Thoracic aorta (tissue), 2 donors: Measurements from ENCODE around the gene SERPINB5. TPM values are rescaled to one million over a fixed set of nuclear protein-coding genes. Genes with fewer than 3 reads are reported as not detected.

Experiments used
- ATAC-seq: fragments of 150-250 bp; one replicate; pipeline ENCODE4 v1.8.0; 2017; ENCODE audit warnings: low read depth; ENCODE audit not compliant: insufficient number of reproducible peaks, low FRiP score
- DNase-seq: peaks from one replicate; pipeline ENCODE4 v3.0.0-alpha.2; 2020; ENCODE audit warnings: low spot score
- H3K27ac ChIP-seq, 2 donors: fragments of 200-600 bp; sonication (generic); 1 replicate in 1 of 2; 2 replicates in 1 of 2; pipeline ENCODE4 v1.5.1; 2016; ENCODE audit warnings: mild to moderate bottlenecking in 2 of 2, moderate library complexity in 2 of 2
- H3K27me3 ChIP-seq: fragments of 200-600 bp; sonication (generic); replicated peaks from 2 replicates; pipeline ENCODE4 v1.6.0; 2016; ENCODE audit warnings: mild to moderate bottlenecking; ENCODE audit not compliant: insufficient read depth
- H3K36me3 ChIP-seq: fragments of 200-600 bp; sonication (generic); one replicate; pipeline ENCODE4 v1.5.1; 2016
- H3K4me1 ChIP-seq, 2 donors: fragments of 200-600 bp; sonication (generic); 1 replicate in 1 of 2; 2 replicates in 1 of 2; pipeline versions ENCODE4 v1.5.1 to v1.6.0; 2016; ENCODE audit warnings: low read depth in 2 of 2, mild to moderate bottlenecking in 1 of 2; ENCODE audit not compliant: control insufficient read depth in 1 of 2
- H3K4me3 ChIP-seq: fragments of 200-600 bp; sonication (generic); 2 replicates; pipeline ENCODE4 v1.5.1; 2016; ENCODE audit warnings: mild to moderate bottlenecking
- H3K9me3 ChIP-seq: fragments of 200-600 bp; sonication (generic); 2 replicates; pipeline ENCODE4 v1.5.1; 2016
- total RNA-seq, 2 donors: library from RNA; depleted of rRNA; stranded (reverse); fragments of >200 nt; gene quantifications; one replicate each; pipeline versions ENCODE4 v1.1.0 to v1.2.3, GENCODE V29; 2016
- TF ChIP-seq, protein P1 (sequence below): fragments of 200-600 bp; sonication (generic); IDR thresholded peaks from one replicate; pipeline ENCODE4 v1.5.1; 2019; ENCODE audit warnings: antibody characterized with exemption

Gene SERPINB5
- total RNA-seq, 2 donors from 2014 or later, result 0.41 to 0.63 TPM

- Histone ChIP-seq H3K4me3 (no peak overlapping the region), H3K27me3 (no peaks in the 10 kb centered on the region), H3K27ac (peak overlapping the region in 1 of 2 donors; percentile 32), H3K36me3 (no peaks in the 10 kb centered on the region), H3K4me1 (peaks cover 3 to 11% of the 10 kb centered on the region in 2 donors), H3K9me3 (no peaks in the 10 kb centered on the region)
- no peak for ATAC-seq
- no peak for DNase-seq
- TF ChIP-seq, protein P1, sequence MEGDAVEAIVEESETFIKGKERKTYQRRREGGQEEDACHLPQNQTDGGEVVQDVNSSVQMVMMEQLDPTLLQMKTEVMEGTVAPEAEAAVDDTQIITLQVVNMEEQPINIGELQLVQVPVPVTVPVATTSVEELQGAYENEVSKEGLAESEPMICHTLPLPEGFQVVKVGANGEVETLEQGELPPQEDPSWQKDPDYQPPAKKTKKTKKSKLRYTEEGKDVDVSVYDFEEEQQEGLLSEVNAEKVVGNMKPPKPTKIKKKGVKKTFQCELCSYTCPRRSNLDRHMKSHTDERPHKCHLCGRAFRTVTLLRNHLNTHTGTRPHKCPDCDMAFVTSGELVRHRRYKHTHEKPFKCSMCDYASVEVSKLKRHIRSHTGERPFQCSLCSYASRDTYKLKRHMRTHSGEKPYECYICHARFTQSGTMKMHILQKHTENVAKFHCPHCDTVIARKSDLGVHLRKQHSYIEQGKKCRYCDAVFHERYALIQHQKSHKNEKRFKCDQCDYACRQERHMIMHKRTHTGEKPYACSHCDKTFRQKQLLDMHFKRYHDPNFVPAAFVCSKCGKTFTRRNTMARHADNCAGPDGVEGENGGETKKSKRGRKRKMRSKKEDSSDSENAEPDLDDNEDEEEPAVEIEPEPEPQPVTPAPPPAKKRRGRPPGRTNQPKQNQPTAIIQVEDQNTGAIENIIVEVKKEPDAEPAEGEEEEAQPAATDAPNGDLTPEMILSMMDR, result no peak
Measured at GRCh38 chr18:63552581-63552980, 75.8 kb downstream of the SERPINB5 start.

- no peak for DNase-seq
- TF ChIP-seq, protein P1, result no peak
- peaks cover 3 to 11% of the 10 kb centered on the region in 2 donors for H3K4me1 ChIP-seq
- H3K27me3 ChIP-seq, result no peaks in the 10 kb centered on the region
- H3K27ac ChIP-seq, result peak overlapping the region in 1 of 2 donors; percentile 43
- H3K4me3 ChIP-seq, result no peak overlapping the region
- peak; percentile 65 for ATAC-seq
- no peaks in the 10 kb centered on the region for H3K9me3 ChIP-seq
- no peaks in the 10 kb centered on the region for H3K36me3 ChIP-seq
Measured at GRCh38 chr18:63553081-63553480, 76.3 kb downstream of the SERPINB5 start.

Other genes starting within 250 kb of the SERPINB5 start
- gene BCL2, start 157.2 kb upstream of the SERPINB5 start, total RNA-seq, result 10 to 100 TPM; 22.9 to 29.3 TPM
- gene KDSR, start 109.8 kb upstream of the SERPINB5 start, total RNA-seq, result 10 to 100 TPM; 46.2 to 72.4 TPM
- gene VPS4B, start 54.5 kb upstream of the SERPINB5 start, total RNA-seq, result 10 to 100 TPM; 25.5 to 49.9 TPM
- not detected for gene SERPINB12, start 65.4 kb downstream of the SERPINB5 start, total RNA-seq
- not detected for gene SERPINB13, start 110.4 kb downstream of the SERPINB5 start, total RNA-seq
- not detected for gene SERPINB4, start 167.3 kb downstream of the SERPINB5 start, total RNA-seq
- not detected for gene SERPINB3, start 184.9 kb downstream of the SERPINB5 start, total RNA-seq
- gene SERPINB11, start 226.0 kb downstream of the SERPINB5 start, total RNA-seq, result not detected